Stimulated activated effector memory CD8-positive, alpha-beta T cell treated with anti-CD3 and anti-CD28 coated beads, Interleukin-12 subunit alpha, Interleukin-12 subunit beta, amount 100 ng/mL, for 72 hours (primary cell): ENCODE data around the gene NDRG4.
A peak's percentile ranks its signal among the peaks of the same experiment; 100 is the strongest.

Source experiments
- ATAC-seq: fragments of 150-1000 bp; cut with Tn5 transposase; 2 replicates; pipeline ENCODE4 v1.10.0; 2021
- DNase-seq, 2 donors: peaks; one replicate each; pipeline ENCODE4 v3.0.0; 2021 to 2022; ENCODE audit warnings: low spot score in 2 of 2
- H3K27ac Mint-ChIP-seq: one replicate; pipeline ENCODE4 v1.8.0; 2022; ENCODE audit warnings: mild to moderate bottlenecking, mixed read lengths
- H3K36me3 Mint-ChIP-seq: one replicate; pipeline ENCODE4 v1.8.0; 2022; ENCODE audit warnings: mild to moderate bottlenecking, mixed read lengths
- H3K4me1 Mint-ChIP-seq: one replicate; pipeline ENCODE4 v1.8.0; 2022; ENCODE audit warnings: mixed read lengths
- H3K4me3 Mint-ChIP-seq: one replicate; pipeline ENCODE4 v1.8.0; 2022; ENCODE audit warnings: mild to moderate bottlenecking, mixed read lengths
- H3K9me3 Mint-ChIP-seq: one replicate; pipeline ENCODE4 v1.8.0; 2022; ENCODE audit warnings: mixed read lengths

The NDRG4 gene

DNA sequence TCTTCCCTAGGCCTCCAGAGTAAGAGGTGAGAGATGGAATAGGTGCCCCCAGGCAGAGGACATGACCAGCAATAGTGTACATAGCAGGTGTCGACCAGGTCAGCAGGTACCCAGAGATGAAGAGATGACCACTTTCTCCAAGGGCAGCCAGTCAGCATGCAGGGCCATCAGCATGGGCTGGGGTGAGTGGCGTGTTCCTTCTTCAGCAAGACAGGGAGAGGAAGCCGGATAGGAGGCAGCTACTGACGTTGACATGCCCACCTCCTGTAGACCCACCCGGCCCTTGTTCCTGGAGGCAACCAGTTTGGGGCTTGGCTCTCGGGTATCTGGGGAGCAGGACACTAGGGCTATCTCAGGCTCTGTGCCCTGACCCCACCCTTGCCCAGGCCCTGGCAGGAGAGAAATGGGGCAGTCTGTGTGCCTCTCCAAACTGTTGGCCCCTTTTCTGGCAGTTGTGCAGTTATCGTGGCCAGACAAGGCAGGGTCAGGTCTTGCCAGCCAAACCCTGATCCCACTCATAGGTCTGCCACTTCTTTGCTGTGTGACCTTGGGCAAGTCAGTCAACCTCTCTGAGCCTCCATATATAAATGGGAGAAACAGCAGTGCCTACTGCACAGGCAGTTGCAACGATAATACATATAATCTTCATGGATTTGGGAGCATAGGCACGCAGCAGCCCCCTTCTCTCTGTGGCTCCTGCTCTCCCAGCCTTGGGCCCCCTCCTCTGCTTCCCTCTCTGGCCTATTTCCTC, 1.4 kb upstream of the NDRG4 start:
- H3K4me3 Mint-ChIP-seq, result no peak overlapping the region
- peaks cover 30% of the 10 kb centered on the region for H3K4me1 Mint-ChIP-seq
- DNase-seq, result no peak
- no peaks in the 10 kb centered on the region for H3K36me3 Mint-ChIP-seq
- no peaks in the 10 kb centered on the region for H3K9me3 Mint-ChIP-seq
- peak overlapping the region; percentile 26 for H3K27ac Mint-ChIP-seq
- ATAC-seq, result no peak

- no peaks in the 10 kb centered on the region for H3K36me3 Mint-ChIP-seq
- no peak for ATAC-seq
- DNase-seq, result no peak
- H3K9me3 Mint-ChIP-seq, result no peaks in the 10 kb centered on the region
- H3K4me1 Mint-ChIP-seq, result peaks cover 30% of the 10 kb centered on the region
- H3K4me3 Mint-ChIP-seq, result no peak overlapping the region
- H3K27ac Mint-ChIP-seq, result no peak overlapping the region
Measured at GRCh38 chr16:58499092-58499511, 841 bp upstream of the NDRG4 start.

- Mint-ChIP-seq H3K4me1 (peaks cover 22% of the 10 kb centered on the region), H3K36me3 (no peaks in the 10 kb centered on the region), H3K9me3 (no peaks in the 10 kb centered on the region), H3K27ac (no peak overlapping the region), H3K4me3 (peak overlapping the region; percentile 66)
- DNase-seq (no peak), ATAC-seq (no peak)
Measured at GRCh38 chr16:58500430-58501241, 693 bp downstream of the NDRG4 start.

GRCh38 chr16:58501242-58502131, 1.5 kb downstream of the NDRG4 start:
- Mint-ChIP-seq H3K4me3 (peak overlapping the region; percentile 66), H3K36me3 (no peaks in the 10 kb centered on the region), H3K4me1 (peaks cover 22% of the 10 kb centered on the region), H3K9me3 (no peaks in the 10 kb centered on the region), H3K27ac (no peak overlapping the region)
- no peak for DNase-seq
- ATAC-seq, result peak; percentile 40

- peak overlapping the region; percentile 66 for H3K4me3 Mint-ChIP-seq
- ATAC-seq, result no peak
- peak overlapping the region; percentile 4 for H3K27ac Mint-ChIP-seq
Measured at GRCh38 chr16:58502217-58502921, 2.4 kb downstream of the NDRG4 start.

DNA sequence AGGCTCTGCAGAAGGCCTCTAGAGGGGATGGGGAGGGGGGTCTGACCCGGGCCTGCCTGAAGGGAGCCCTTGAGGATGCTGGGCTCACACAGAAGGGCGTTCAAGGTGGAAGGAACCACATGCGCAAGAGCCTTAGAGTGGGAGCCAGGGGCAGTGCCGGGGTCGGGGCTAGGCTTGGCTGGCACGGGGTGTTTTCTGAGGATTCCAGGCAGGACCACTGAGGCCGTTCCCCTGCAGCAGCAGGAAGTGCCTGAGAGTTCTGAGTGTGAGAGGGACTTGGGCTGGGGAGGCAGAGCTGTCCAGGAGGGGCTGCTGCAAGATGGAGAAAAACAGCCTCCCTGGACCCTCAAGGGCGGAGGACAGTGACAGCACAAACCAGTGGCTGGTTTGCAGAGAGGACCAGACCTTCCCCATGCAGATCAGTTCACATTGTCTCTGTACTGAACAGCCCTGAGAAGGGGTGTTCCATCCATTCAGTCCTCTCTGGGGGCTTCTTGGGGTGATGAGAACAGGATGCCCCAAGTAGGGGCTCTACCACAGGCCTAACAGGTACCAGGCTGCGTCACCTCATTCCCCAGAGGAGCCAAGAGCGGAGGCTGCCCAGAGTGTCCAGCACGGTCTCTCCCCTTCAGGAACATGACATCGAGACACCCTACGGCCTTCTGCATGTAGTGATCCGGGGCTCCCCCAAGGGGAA, 3.4 kb downstream of the NDRG4 start:
- H3K9me3 Mint-ChIP-seq, result no peaks in the 10 kb centered on the region
- peak overlapping the region; percentile 4 for H3K27ac Mint-ChIP-seq
- H3K4me3 Mint-ChIP-seq, result no peak overlapping the region
- no peaks in the 10 kb centered on the region for H3K36me3 Mint-ChIP-seq
- DNase-seq, result no peak
- peaks cover 22% of the 10 kb centered on the region for H3K4me1 Mint-ChIP-seq
- no peak for ATAC-seq

More at GRCh38 chr16:58502217-58502921, 2.4 kb downstream of the NDRG4 start:
- Mint-ChIP-seq H3K9me3 (no peaks in the 10 kb centered on the region), H3K4me1 (peaks cover 27% of the 10 kb centered on the region), H3K36me3 (no peaks in the 10 kb centered on the region)
- DNase-seq, result no peak

GRCh38 chr16:58503863-58504688, 4.1 kb downstream of the NDRG4 start:
- H3K4me1 Mint-ChIP-seq, result peaks cover 22% of the 10 kb centered on the region

GRCh38 chr16:58506241-58507194, 6.6 kb downstream of the NDRG4 start:
- Mint-ChIP-seq H3K27ac (no peak overlapping the region), H3K4me3 (no peak overlapping the region), H3K4me1 (peaks cover 10% of the 10 kb centered on the region), H3K9me3 (no peaks in the 10 kb centered on the region), H3K36me3 (peaks cover 6% of the 10 kb centered on the region)
- DNase-seq (no peak), ATAC-seq (no peak)

More at GRCh38 chr16:58503863-58504688, 4.1 kb downstream of the NDRG4 start:
- H3K4me3 Mint-ChIP-seq, result no peak overlapping the region
- no peak for DNase-seq
- ATAC-seq, result no peak
- no peaks in the 10 kb centered on the region for H3K36me3 Mint-ChIP-seq
- H3K9me3 Mint-ChIP-seq, result no peaks in the 10 kb centered on the region
- H3K27ac Mint-ChIP-seq, result no peak overlapping the region

DNA sequence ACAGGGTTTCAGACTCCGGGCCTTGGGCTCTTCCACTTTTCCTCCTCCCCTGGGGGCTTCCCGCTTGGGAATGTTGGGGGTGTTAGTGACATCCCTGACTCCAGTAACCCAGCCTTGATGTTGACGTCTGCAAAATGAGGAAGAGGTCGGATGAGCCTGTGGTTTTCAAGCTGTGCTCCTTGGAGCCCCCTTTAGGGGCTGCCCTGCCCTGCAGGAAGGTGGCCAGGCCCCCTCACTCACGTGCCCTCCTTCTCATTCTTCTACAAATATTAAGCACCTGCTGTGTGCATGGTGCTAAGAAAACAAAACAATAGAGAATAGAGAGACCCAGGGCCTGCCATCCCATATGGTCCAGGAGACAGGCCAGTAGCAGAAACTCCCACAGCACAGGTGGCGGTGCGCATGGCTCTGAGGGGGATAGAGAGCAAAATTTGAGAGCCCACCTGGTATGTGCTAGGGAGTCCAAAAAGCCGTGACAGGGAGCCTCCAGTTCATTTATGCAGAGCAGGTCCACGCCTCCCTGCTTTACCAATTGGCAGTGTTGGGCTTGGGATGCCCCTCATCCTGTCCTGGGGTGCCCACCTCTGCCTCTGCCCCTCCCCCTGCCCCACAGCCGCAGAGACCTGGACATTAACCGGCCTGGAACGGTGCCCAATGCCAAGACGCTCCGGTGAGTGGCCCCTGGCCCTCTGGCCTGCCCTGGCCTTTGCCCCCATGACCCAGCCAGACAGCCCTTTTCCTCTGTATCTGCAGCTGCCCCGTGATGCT, 7.4 kb downstream of the NDRG4 start:
- H3K36me3 Mint-ChIP-seq, result peaks cover 12% of the 10 kb centered on the region
- no peak overlapping the region for H3K4me3 Mint-ChIP-seq
- DNase-seq (no peak), ATAC-seq (no peak)
- no peak overlapping the region for H3K27ac Mint-ChIP-seq
- H3K4me1 Mint-ChIP-seq, result peaks cover 15% of the 10 kb centered on the region
- H3K9me3 Mint-ChIP-seq, result no peaks in the 10 kb centered on the region

GRCh38 chr16:58507963-58508670, 8.2 kb downstream of the NDRG4 start:
- no peak overlapping the region for H3K4me3 Mint-ChIP-seq
- DNase-seq (no peak), ATAC-seq (no peak)
- no peak overlapping the region for H3K27ac Mint-ChIP-seq
- no peaks in the 10 kb centered on the region for H3K9me3 Mint-ChIP-seq
- peaks cover 15% of the 10 kb centered on the region for H3K4me1 Mint-ChIP-seq
- H3K36me3 Mint-ChIP-seq, result peaks cover 12% of the 10 kb centered on the region

DNA sequence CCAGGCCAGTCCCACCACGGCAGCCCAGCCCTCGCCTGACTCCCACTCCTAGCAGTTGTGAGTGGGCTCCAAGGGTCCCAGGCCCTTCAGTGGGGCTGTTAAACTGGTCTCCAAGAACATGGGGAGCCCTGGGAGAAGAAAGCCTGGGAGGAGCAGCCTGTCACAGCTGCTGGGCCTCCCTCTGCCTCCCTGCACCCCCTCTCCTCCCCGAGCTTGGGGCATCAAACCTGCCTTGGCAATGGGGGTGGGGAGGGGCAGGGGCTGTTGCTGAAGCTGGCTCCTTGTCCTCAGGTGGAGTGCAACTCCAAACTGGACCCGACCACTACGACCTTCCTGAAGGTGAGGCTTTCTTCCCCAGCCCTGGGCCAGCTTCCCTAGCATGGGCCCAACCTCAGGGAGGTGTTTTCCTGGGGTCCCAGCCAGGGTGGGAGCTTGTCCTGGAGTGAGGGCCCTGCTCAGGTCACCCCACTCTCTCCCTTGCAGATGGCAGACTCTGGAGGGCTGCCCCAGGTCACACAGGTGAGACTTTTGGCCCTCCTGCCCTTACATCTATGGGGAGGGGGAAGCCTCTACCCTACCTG, 8.8 kb downstream of the NDRG4 start:
- Mint-ChIP-seq H3K4me3 (no peak overlapping the region), H3K4me1 (peaks cover 15% of the 10 kb centered on the region), H3K9me3 (no peaks in the 10 kb centered on the region), H3K27ac (no peak overlapping the region), H3K36me3 (peaks cover 12% of the 10 kb centered on the region)
- ATAC-seq (no peak), DNase-seq (no peak)
